ENCODE results near the gene ZBTB6.

- no peak for TF ChIP-seq TGIF2 (CRISPR knock-in tag; IDR thresholded peaks at IDR 0.05)
- TF ChIP-seq ZNF30 (CRISPR knock-in tag; IDR thresholded peaks at IDR 0.05), result no peak
- TF ChIP-seq ZNF253 (CRISPR knock-in tag; IDR thresholded peaks at IDR 0.05; ENCODE audit: borderline replicate concordance), result no peak
- TF ChIP-seq HNRNPL (IDR thresholded peaks at IDR 0.05; ENCODE audit: low read depth, low read length), result no peak
- no peak for TF ChIP-seq MXD1 (CRISPR knock-in tag; IDR thresholded peaks at IDR 0.05)
- no peak for TF ChIP-seq ZNF761 (CRISPR knock-in tag; conservative IDR thresholded peaks at IDR 0.05)
- TF ChIP-seq USF2 (IDR thresholded peaks at IDR 0.05; ENCODE audit: low read depth, low read length), result no peak
- TF ChIP-seq USF2 (CRISPR knock-in tag; IDR thresholded peaks at IDR 0.05; ENCODE audit: borderline replicate concordance), result no peak
- TF ChIP-seq SNAI1 (CRISPR knock-in tag; IDR thresholded peaks at IDR 0.05; ENCODE audit: borderline replicate concordance), result no peak
- TF ChIP-seq STAG1 (CRISPR knock-in tag; IDR thresholded peaks at IDR 0.05), result no peak
- no peak for TF ChIP-seq ATF2 (CRISPR knock-in tag; IDR thresholded peaks at IDR 0.05)
- TF ChIP-seq PHF8 (CRISPR knock-in tag; IDR thresholded peaks at IDR 0.05), result no peak
- TF ChIP-seq RAD21 (CRISPR knock-in tag; IDR thresholded peaks at IDR 0.05), result no peak
Measured at GRCh38 chr9:122929796-122930354, 16.8 kb upstream of the ZBTB6 start.

Measured in HepG2 (cell line).